GM10266 (cell line): ENCODE measurements around the gene COX8A.

Experiments
- DNase-seq: peaks from one replicate; pipeline ENCODE4 v3.0.0; 2012; ENCODE audit errors: extremely low spot score
- TF ChIP-seq, protein P1 (sequence below): IDR thresholded peaks from 2 replicates; pipeline ENCODE4 v1.5.1; 2012; ENCODE audit warnings: mild to moderate bottlenecking, low read depth; ENCODE audit not compliant: control insufficient read depth, insufficient read depth; ENCODE audit errors: missing control alignments

Gene COX8A

DNA sequence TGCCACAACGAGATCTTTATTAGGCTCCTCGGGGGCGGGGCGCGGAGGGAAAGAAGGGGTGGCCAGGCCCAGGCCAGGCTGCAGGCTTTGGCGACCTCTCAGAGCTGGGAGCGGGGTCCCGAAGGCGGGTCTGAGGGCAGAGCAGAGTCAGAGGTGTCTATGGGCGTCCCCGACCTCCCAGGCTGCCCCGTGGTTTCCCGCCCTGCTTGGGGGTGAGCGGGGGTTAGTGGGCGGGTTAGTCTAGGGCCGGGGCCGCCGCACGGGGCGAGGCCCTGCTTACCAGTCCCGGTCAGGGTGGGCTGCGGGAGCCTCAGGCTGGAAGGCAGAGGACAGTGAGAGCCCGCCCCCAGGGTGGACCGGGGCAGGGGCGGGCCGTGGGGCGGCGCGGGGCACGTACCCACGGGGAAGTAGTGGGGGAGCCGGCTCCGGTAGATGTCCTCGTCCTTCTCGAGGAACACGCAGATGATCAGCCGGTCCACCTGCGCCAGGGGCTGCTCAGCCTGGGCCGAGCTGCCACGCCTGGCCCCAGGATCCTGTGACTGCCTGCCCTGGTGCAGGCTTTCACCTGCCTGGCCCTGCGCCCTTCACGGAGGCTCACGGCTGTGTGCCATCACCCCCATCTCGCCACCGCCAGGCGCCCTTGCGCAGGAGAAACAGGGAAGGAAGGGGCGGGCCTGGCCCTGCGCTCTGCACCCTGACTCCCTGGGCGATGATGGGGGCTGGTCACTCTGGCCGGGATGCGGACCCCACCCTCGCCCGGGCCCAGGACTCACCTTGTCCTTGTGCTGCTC lies 24.3 kb downstream of the COX8A start:
- no peak for DNase-seq
- TF ChIP-seq, protein P1, sequence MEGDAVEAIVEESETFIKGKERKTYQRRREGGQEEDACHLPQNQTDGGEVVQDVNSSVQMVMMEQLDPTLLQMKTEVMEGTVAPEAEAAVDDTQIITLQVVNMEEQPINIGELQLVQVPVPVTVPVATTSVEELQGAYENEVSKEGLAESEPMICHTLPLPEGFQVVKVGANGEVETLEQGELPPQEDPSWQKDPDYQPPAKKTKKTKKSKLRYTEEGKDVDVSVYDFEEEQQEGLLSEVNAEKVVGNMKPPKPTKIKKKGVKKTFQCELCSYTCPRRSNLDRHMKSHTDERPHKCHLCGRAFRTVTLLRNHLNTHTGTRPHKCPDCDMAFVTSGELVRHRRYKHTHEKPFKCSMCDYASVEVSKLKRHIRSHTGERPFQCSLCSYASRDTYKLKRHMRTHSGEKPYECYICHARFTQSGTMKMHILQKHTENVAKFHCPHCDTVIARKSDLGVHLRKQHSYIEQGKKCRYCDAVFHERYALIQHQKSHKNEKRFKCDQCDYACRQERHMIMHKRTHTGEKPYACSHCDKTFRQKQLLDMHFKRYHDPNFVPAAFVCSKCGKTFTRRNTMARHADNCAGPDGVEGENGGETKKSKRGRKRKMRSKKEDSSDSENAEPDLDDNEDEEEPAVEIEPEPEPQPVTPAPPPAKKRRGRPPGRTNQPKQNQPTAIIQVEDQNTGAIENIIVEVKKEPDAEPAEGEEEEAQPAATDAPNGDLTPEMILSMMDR = no peak

DNA sequence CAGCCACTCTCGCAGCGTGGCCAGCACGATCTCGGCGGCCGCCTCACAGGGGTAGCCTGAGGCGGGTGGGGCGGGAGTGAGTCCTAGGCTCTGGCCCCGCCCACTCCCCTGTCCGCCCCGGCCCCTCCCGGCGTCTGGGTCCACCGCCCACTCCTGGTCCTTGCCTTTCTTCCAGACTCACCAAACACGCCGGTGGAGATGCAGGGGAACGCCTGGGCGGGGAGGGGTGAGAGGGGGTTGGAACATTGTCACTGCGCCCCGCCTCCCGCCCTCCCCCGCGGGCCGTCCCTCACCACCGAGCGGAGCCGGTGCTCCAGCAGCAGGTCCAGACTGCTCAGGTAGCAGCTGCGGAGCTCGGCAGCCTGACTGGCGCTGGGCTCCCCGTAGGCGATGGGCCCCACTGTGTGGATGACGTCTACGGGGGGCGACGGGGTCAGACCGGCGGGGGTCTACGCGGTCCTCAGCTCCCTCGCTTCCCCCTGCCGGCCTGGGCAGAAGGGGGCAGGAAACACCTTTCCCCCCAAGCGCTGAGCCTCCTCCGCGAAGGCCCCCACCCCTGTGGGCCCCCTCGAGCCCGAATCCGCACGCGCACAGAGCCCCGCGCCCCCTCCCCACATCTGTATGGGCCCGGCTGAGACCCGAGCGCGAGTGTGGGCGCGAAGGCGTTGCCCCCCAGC lies 25.1 kb downstream of the COX8A start:
- TF ChIP-seq, protein P1 = no peak
- peak; percentile 81 for DNase-seq

DNA sequence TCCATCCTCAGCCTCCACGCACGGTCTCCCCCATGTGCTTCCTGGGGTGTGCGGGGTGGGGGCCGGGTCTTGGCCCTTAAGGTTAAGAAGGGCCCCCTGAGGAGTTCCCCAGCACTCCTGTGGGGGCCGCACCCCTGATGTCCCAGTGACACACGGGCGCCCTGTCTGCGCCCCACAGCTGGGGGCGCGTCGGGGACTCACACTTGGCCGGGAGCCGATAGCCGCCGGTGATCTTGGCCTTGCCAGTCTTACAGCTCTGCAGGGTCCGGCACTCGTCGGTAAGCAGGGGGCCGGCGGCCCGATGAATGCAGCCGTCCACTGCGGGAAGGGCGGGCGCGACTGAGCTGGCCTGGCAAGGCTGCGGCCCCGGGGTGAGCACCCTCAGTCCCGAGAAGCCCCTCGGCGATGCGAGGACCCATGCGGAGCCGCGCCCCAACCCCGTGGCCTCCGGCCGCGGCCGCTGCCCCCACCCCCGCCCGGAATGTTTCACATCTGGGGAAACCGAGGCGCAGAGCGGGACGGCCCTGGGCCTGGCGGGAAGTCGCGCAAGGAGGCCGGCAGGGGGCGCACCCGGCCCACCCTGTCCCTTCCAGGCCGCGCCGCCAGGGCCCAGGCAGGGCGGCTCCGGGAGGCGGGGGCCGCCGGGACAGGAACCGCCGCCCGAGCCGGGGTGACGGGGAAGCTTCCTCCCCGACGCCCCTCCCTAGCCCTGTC lies 25.8 kb downstream of the COX8A start:
- TF ChIP-seq, protein P1 = peak; percentile 87
- peak; percentile 96 for DNase-seq

DNA sequence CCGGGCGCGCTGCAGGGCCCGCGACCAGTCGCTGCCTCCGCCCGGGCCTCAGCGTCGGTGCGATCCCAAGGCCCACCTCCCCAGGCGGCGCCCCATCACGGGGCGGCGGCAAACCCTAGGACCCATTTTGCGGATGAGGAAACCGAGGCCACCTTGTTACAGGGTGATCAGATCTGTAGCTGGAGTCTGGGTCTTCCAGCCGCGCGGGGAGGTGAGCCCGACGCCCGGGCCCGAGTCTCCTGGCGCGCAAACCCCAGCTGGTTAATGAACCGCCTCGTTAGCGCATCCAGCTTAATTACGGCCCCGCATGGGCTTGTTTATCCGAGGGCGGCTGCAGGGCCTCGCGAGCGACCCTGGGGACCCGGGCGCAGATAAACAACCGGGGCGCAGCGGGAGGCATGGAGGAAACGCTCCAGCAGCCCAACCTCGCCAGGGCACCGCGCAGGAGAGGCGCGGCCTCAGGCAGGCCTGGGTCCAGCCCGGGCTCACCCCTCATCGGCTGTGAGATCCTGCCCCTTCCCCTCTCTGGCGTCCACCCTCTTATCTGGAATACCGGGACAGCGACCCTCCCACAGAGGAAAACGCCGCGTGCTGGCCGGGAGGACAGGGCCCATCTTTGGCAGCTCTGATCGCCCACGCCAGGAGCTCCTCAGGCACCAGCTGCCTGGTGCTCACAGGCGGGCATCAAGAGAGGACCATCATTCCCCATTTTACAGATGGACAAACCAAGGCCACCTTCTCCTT lies 26.5 kb downstream of the COX8A start:
- no peak for DNase-seq
- TF ChIP-seq, protein P1 = no peak

DNA sequence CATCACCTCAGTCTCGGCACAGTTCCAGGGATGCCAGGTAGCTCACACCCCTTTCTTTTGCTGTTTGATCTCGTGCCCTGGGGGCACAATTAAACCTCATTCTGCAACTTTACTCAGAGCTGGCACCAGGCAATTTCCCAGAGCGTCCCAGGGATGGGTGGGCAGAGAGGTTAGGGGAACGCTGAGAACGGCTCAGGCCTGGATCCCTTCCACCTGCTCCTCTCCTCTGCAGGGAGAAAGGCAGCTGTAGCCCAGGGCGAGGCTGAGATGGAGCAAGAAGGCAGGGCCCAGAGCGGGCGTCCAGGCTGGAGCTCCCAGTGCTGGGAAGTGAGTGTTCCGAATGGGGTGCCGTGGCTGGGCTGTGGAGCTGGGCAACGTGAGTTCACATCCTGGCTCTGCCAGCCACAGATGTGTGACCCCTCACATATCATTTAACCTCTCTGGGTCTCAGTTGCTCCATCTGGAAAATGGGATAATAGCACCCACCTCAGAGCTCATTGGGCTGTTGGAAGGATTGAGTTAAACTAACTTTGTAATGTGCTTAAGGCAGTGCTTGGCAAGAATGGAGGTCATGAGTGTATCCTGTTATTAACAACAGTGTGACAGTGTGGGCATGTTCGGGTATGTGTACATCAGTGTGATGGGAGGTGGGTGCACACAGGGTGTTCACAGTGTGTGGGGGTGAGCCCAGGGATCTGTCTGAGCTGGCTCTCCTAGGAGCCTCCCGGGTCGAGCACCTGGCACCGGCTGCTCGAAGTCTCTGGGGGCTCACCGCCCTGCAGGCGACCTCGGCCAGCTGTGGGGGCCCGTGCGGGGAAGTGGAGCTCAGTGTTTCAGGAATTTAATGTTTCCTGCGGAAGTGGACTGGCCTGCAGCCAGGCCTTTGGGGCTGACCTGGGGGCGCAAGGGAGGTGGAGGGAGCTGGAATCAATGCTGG lies 27.3 kb downstream of the COX8A start:
- DNase-seq = no peak
- TF ChIP-seq, protein P1 = no peak
